OCI-LY3 (cell line): ENCODE measurements around the gene PHF14.

Source experiments
- CTCF ChIP-seq: fragments of 200-600, 300-600 bp; sonication (generic); IDR thresholded peaks from 2 replicates; pipeline ENCODE4 v1.5.1; 2014; ENCODE audit warnings: antibody characterized with exemption, low read length, low read depth
- EZH2phosphoT487 ChIP-seq: fragments of 200-600 bp; shearing (Covaris generic); IDR thresholded peaks from 2 replicates; pipeline ENCODE4 v1.6.1; 2018; ENCODE audit warnings: antibody characterized with exemption, mixed run types, low read depth

GRCh38 chr7:11135573-11135972, 161.9 kb downstream of the PHF14 start:
- TF ChIP-seq CTCF (no peak), EZH2phosphoT487 (no peak)
